Smooth muscle cell of the coronary artery (primary cell): ENCODE results near the gene FBXL19. TPM values are rescaled to one million over a fixed set of nuclear protein-coding genes. Genes with fewer than 3 reads are reported as not detected.

Experiments used
- total RNA-seq: library from RNA; depleted of rRNA; stranded (reverse); fragments of >200 nt; gene quantifications from 2 replicates; pipeline ENCODE4 v1.2.3, GENCODE V29; 2014; ENCODE audit warnings: low replicate concordance

FBXL19 gene
- 8.2 and 13.9 TPM in 2 replicates for total RNA-seq

DNA sequence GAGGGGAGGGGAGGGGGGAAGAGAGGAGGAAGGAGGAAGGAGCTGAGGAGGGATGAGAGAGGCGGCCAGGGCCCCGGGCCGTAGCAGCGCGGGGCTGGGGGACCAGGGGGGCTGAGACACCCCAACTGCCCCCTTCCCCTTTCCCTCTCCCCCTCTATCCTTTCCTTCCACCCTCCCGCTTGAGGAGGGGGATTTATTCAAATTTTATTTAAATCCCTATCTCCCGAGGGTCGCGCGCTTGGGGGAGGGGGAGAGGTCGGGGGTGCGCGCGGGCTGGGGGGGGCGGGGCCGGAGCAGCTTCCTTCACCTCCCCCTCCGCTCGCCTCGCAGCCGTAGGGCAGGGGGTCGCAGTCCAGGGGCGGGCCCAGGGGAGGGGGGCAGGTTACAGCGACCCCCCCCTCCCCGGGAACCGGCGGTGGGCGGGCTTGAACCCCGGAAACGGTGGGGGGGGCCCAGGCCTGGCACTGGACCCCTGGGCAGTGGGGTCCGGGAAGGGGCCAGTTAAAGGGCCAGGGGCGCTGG is at the start of gene FBXL19:
Gene FBXL19, plus strand, starts transcription at position 19 of the 522 bp plus-strand sequence. CDS start 2,183 bp downstream, outside the sequence.

GRCh38 chr16:30893744-30894539 is 29.4 kb upstream of the FBXL19 start, which contains the start of gene BCL7C:
Gene BCL7C (minus strand): TSS chr16:30894077. CDS start chr16:30893944, 133 bp downstream.

DNA sequence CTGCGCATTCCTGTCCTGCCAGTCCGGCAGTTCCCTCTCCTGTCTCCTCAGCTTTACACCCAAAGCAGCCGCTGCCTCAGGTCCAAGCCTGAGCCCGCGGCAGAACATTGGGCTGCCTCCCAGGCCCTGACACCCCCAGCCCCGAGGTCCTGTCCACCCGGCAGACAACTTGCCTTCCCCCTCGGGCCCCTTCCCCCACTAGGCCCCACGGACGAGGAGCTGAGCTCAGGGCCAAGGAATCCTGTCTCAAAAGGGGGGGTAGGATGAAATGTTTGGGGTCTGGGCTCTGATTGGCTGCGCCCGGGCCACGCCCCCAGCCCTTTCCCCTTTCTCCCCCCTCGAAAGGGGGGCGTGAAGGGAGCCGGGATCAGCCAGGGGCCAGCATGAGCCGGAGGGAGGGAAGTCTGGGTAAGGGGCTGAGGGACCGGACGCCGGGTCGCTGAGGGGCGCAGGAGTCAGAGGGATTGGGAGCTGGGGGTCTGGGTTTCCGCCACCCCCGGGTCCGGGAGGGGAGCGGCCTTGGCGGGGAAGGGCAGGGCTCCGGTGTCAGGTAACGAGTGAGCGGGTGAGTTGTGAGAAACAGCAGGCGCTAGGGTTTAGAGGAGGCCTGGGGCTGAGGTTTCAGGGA is 27.0 kb upstream of the FBXL19 start, which contains the start of gene CTF1:
Gene CTF1, plus strand, starts transcription at position 354 of the 628 bp plus-strand sequence. Its CDS starts 30 bp downstream, at position 384.

GRCh38 chr16:30948667-30949649 is 25.6 kb downstream of the FBXL19 start, which contains the start of gene ORAI3:
Gene ORAI3 (plus strand): TSS chr16:30949068. CDS start chr16:30949290, 222 bp downstream.

GRCh38 chr16:30957456-30958174 is 34.2 kb downstream of the FBXL19 start, which contains the start of gene SETD1A:
Gene SETD1A (plus strand): TSS chr16:30957754. CDS start chr16:30958732, 978 bp downstream.

DNA sequence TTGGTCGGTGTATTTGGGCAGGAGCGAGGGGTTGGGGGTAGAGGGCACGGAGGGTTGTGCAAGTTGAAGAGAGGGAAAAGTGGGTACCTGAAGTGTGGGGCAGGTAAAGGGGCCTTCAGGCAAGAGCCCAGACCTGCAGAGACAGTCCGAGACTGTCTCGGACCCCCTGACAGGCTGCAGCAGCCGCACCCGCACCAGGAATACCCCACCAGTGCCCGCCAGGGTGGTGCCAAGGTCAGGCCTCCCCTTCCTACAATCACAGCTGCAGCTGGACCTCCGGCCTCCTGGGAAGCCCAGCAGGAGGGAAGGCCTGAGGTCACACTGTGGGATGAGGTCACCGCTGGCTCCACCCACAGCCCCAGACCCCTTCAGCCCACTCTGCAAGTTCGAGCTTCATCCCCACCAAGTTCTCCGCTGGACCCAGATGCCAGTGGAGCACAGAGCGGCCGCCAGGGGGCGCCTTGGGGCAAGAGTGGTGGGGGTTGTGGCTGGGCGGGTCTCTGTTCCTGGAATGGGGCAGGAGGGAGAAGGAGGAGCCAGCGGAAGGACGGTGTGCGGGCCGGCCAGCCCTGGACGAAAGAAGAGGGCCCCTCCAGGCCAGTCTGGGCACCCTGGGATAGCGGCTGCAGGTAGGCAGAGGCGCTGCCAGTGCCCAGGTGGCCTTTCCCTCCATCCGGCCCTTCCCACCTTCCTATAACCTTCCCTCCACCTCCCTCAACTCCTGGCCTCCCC is 61.5 kb downstream of the FBXL19 start, which contains the start of gene HSD3B7:
Gene HSD3B7, plus strand, starts transcription at position 539 of the 732 bp plus-strand sequence. CDS start 452 bp downstream, outside the sequence.

Other genes with a start within 250 kb of the FBXL19 start
- gene SRCAP, start 224.4 kb upstream of the FBXL19 start, total RNA-seq: 12.3 and 15.9 TPM in 2 replicates
- gene PHKG2, start 175.1 kb upstream of the FBXL19 start, total RNA-seq: 15.3 and 16.7 TPM in 2 replicates
- 1.9 and 2.6 TPM in 2 replicates for gene CFAP119, start 161.5 kb upstream of the FBXL19 start, total RNA-seq
- 47.7 and 54.2 TPM in 2 replicates for gene RNF40, start 161.2 kb upstream of the FBXL19 start, total RNA-seq
- 3.3 and 6.8 TPM in 2 replicates for gene ZNF629, start 136.4 kb upstream of the FBXL19 start, total RNA-seq
- gene BCL7C, start 29.5 kb upstream of the FBXL19 start, total RNA-seq: 16.7 and 35.9 TPM in 2 replicates
- gene CTF1, start 27.0 kb upstream of the FBXL19 start, total RNA-seq: 0.23 and 0.98 TPM in 2 replicates
- gene ORAI3, start 25.5 kb downstream of the FBXL19 start, total RNA-seq: 21.3 and 41.2 TPM in 2 replicates
- gene SETD1A, start 34.2 kb downstream of the FBXL19 start, total RNA-seq: 1.6 and 2.2 TPM in 2 replicates
- 11.7 and 71.5 TPM in 2 replicates for gene HSD3B7, start 61.6 kb downstream of the FBXL19 start, total RNA-seq
- gene STX1B, start 87.1 kb downstream of the FBXL19 start, total RNA-seq: 0.53 and 2.7 TPM in 2 replicates
- 26.2 and 59.8 TPM in 2 replicates for gene STX4, start 110.0 kb downstream of the FBXL19 start, total RNA-seq
- 9.3 and 12.3 TPM in 2 replicates for gene ZNF668, start 150.7 kb downstream of the FBXL19 start, total RNA-seq
- 9.8 and 10.4 TPM in 2 replicates for gene ZNF646, start 150.8 kb downstream of the FBXL19 start, total RNA-seq
- 1.2 and 1.5 TPM in 2 replicates for gene PRSS53, start 165.4 kb downstream of the FBXL19 start, total RNA-seq
- 105 and 187 TPM in 2 replicates for gene VKORC1, start 171.2 kb downstream of the FBXL19 start, total RNA-seq
- 8.3 and 15.0 TPM in 2 replicates for gene BCKDK, start 184.8 kb downstream of the FBXL19 start, total RNA-seq
- 26.2 and 26.8 TPM in 2 replicates for gene KAT8, start 194.1 kb downstream of the FBXL19 start, total RNA-seq
- gene PRSS8, start 212.2 kb downstream of the FBXL19 start, total RNA-seq: not detected in 2 replicates
- gene PRSS36, start 226.5 kb downstream of the FBXL19 start, total RNA-seq: 0.45 TPM in 1 of 2 replicates, not detected in the other